PC-3 (cell line): ENCODE results near the gene POMT1.

Source experiments
- EZH2 ChIP-seq: fragments of 300-600 bp; sonication (generic); IDR thresholded peaks from one replicate; pipeline ENCODE4 v1.6.1; 2017; ENCODE audit warnings: antibody characterized with exemption, mild to moderate bottlenecking, low read length; ENCODE audit not compliant: unreplicated experiment
- TF ChIP-seq, protein P1 (sequence below): fragments of 300-600 bp; sonication (generic); conservative IDR thresholded peaks from 2 replicates; pipeline ENCODE4 v1.5.1; 2017; ENCODE audit warnings: antibody characterized with exemption, low read depth, mild to moderate bottlenecking, low read length

GRCh38 chr9:131528886-131529505, 26.3 kb downstream of the POMT1 start:
- TF ChIP-seq, protein P1, sequence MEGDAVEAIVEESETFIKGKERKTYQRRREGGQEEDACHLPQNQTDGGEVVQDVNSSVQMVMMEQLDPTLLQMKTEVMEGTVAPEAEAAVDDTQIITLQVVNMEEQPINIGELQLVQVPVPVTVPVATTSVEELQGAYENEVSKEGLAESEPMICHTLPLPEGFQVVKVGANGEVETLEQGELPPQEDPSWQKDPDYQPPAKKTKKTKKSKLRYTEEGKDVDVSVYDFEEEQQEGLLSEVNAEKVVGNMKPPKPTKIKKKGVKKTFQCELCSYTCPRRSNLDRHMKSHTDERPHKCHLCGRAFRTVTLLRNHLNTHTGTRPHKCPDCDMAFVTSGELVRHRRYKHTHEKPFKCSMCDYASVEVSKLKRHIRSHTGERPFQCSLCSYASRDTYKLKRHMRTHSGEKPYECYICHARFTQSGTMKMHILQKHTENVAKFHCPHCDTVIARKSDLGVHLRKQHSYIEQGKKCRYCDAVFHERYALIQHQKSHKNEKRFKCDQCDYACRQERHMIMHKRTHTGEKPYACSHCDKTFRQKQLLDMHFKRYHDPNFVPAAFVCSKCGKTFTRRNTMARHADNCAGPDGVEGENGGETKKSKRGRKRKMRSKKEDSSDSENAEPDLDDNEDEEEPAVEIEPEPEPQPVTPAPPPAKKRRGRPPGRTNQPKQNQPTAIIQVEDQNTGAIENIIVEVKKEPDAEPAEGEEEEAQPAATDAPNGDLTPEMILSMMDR = no peak
- TF ChIP-seq EZH2 = no peak
